NK-92 (cell line): ENCODE measurements around the gene NACC2.

Experiments
- DNase-seq: peaks from one replicate; lab custom pipeline; 2025; ENCODE audit not compliant: unreplicated experiment; lab: John Stamatoyannopoulos, UW

The NACC2 gene

GRCh38 chr9:136093995-136094881 lies 851 bp downstream of the NACC2 start:
- no peak for DNase-seq

DNA sequence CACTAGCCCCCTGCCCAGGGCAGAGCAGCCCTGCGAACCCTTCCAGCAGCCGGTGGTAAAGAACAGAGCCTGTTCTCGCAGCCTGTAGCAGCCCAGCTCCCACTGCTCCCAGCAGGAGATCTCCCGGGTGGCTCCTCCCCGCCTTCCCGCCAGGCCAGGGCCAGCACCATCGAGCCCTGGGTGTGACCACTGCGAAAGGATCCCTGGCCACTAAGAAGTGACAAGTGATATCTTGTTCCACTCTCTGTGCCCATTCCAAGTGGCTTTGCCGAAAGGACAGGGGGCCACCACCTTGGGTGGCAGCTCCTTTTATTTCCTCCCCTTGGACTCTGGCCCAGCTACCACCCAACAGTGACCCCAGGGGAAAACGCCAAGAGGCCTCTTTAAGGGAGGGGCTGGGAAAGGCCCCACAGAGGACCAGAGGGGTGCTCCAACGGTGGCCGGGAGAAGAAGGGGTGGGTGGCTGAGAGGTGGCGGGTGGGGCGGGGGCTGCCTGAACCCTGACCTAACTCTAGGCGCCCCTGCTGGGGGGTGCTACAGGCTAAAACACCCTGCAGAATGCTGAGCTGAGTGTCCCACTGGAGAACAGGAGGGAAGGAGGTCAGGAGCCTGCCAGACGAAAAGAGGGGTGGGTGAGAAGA lies 1.6 kb downstream of the NACC2 start:
- no peak for DNase-seq

- no peak for DNase-seq
These were observed 2.3 kb downstream of the NACC2 start for GRCh38 chr9:136092741-136093140.

DNA sequence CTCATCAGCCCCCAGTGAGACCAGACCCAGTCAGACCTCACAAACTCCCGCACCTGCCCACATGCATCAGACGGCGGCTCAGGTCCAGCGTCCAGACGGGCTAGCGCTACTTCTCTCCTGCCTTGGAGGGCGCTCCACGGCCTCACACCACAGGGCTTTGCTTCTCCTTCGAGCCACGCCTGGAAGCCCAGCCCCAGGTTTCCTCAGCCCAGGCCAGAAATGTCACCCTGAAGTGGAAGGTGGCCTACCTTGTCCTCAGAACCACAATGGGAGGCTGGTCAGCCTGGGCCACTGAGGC lies 2.8 kb downstream of the NACC2 start:
- DNase-seq, result no peak

- DNase-seq, result no peak
These were observed 3.3 kb downstream of the NACC2 start for GRCh38 chr9:136091582-136092352.

DNA sequence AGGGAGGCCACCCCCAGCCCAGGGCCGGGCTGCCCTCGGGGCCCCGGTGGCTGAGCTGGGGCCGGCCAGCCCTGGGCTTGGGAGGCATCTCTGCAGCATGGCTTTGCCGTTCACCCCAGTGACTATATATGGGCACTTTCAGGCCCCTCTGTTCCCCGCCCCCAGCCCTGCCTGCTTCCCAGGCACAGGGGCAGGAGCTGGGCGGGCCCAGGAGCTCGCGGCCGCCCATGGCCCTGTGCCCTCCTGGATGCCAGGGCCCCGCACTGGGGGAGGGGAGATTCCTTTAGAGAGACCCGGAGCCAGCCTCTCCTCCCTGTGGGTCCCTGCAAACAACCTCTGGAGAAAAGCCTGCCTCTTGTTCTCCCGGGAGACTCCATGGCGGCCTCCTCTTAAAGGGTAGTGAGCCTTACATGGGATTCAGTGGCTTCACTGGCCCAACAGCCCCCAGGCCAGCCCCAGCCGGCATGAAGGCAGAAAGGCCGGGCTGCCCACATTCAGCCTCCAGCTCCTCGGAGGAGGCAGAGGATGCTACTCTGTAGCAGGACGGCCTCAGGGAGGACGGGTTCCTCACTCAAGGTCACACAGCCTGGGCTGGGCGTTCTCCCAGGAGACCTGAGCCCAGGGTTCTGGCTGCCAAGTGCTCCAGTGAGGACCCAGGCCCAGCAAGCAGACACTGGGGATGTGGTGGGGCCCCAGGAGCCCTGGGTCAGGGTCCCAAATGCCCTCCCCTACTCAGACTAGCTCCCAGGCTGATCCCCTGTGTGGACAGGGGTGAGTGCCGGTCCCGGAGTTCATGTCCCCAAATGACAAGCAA lies 4.1 kb downstream of the NACC2 start:
- no peak for DNase-seq

- DNase-seq, result no peak
These were observed 4.9 kb downstream of the NACC2 start for GRCh38 chr9:136090056-136090735.

- DNase-seq, result no peak
These were observed 5.4 kb downstream of the NACC2 start for GRCh38 chr9:136089697-136090045.

DNA sequence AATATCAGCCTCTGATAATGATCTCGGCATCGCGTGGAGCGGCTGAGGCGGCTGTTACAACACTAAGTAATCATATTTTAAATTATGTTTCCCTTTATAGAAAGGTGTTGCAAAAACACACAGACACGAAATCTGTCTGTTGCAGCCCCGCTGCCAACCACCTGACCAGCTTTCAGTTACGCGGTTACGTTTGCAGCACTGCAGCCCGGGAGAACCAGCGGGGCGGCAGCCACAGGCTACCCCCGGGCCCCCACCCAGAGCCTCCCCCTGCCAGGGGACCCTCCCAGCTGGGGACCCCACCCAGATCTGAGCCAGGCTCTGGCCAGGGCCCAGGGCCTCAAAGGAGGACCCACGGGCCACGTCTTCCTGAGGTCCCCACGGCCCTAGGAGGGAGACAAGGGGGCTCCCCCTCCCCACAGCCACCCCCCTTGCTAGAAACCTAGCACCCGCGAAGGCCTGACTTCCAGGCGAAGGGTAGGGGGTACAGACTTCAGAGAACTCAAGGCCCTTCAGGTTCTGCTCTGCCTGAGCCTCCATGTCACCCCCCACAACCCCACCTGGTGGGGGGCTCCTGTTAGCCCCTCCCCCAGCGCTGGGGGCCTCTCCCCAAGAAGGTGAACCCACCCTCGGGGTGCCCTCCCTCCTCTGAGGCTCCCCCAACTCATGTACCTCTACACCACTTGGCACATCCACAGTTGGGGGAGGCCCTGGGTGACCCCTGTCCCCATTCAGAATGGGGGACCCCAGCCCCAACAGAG lies 6.0 kb downstream of the NACC2 start:
- DNase-seq, result no peak

- no peak for DNase-seq
These were observed 6.6 kb downstream of the NACC2 start for GRCh38 chr9:136088481-136088938.

DNA sequence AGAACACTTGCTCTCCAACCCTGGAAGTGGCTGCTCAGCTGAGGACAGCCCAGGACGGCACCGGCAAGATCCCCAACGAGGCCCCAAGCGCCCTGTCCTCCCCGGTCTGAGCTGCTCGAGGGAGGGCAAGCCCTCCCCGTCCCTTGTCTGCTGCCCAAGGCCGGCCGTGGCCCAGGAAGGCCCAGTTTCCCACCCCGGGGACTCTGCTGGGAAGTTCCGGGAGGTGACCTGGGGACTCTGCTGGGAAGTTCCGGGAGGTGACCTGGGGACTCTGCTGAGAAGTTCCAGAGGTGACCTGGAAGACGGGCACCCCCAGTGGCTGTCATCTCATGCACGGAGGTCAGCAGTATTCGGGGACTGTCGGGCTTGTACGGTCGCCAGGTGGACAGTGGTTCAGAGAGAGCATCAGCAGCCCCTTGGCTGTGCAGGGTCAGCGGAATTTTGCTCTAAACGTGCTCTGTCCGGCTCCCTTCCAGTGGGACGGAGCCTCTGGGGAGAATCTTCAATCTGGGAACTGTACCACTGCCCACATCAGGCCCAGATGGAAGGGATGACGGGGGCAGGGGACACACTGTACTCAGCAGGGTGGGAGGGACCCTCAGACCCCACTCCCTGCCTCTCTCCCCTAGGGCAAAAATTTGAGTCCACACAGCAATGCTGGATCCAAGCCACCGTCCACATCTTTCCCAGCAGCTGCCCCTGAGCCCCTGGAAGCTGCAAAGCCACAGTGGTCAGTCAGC lies 7.2 kb downstream of the NACC2 start:
- DNase-seq, result no peak

GRCh38 chr9:136086951-136087740 lies 7.9 kb downstream of the NACC2 start:
- DNase-seq, result no peak

DNA sequence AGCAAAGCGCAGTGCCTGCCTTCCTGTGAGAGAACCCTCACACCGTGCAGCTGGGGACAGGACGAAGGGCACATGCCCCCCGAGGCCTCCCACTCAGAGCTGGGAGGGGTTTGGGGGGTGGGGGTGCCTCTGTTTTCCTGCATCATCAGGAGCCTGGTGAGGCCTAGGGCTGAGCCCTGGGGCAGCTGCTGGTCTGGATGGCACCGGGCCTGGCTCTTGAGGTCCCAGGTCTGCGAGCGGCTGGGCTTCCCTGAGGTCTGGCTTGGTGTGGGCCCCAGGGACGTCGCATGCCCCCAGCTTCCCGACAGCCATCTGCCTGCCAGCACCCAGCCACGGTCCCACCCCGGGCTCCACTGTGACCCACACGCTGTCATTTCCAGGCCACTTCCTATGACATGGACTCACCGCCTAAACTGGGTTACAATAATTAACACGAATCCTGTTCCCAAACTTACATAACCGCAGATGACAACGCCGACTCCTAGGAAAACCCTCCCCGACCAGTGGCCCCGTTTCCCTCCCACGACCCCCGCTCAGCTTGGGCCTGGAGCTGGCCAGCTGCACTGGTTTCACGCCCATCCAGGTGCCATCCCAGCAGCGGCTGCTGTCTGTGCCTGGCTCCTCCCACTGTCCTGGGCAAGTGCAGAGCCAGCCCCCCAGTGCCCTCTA lies 8.7 kb downstream of the NACC2 start:
- no peak for DNase-seq

DNA sequence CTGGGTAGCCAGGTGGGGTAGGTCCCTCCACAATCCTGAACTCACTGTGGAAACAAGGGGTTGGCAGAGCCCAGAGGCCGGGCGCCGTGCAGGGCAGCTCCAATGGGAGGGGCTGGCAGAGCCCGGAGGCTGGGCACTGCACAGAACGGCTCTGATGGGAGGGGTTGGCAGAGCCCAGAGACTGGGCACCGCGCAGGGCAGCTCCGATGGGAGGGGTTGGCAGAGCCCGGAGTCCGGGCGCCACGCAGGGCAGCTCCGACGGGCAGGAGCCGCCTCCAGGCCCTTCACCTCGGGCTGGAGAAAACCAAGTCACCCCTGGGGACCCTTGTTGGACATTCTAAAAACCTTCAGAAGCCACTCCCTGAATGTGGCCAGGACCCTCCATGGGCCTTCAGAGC lies 9.3 kb downstream of the NACC2 start:
- no peak for DNase-seq

- no peak for DNase-seq
These were observed 10.8 kb downstream of the NACC2 start for GRCh38 chr9:136084063-136084944.

- no peak for DNase-seq
These were observed 11.5 kb downstream of the NACC2 start for GRCh38 chr9:136083558-136084062.
